CD4-positive, alpha-beta memory T cell (primary cell): Measurements from ENCODE around the gene CDKN2AIP. TPM values are rescaled to one million over a fixed set of nuclear protein-coding genes. Genes with fewer than 3 reads are reported as not detected.
A peak's percentile ranks its signal among the peaks of the same experiment; 100 is the strongest.

ENCODE experiments used
- CTCF ChIA-PET: fragments of 350-600 bp; sonication (Branson Sonifier 250); formaldehyde crosslinking; loops from one replicate; lab custom pipeline; 2021; ENCODE audit warnings: inconsistent platforms; ENCODE audit not compliant: partially characterized antibody; lab: Charles Lee
- POLR2A ChIA-PET: fragments of 350-600 bp; sonication (Branson Sonifier 250); formaldehyde crosslinking; loops from one replicate; lab custom pipeline; 2021; ENCODE audit not compliant: partially characterized antibody; lab: Charles Lee
- DNase-seq, 5 donors: peaks; one replicate each; pipeline versions ENCODE4 v3.0.0 to v3.0.0-alpha.2; 2020 to 2022; ENCODE audit warnings: mixed read lengths in 1 of 5
- H3K27ac ChIP-seq: one replicate; pipeline ENCODE4 v1.7.0; 2013; ENCODE audit warnings: low read depth, low read length
- H3K27me3 ChIP-seq: 2 replicates; pipeline ENCODE4 v1.7.0; 2013; ENCODE audit warnings: mild to moderate bottlenecking, low read length, moderate library complexity; ENCODE audit not compliant: insufficient read depth
- H3K36me3 ChIP-seq: 2 replicates; pipeline ENCODE4 v1.7.0; 2013; ENCODE audit warnings: mild to moderate bottlenecking, low read length, moderate library complexity; ENCODE audit not compliant: insufficient read depth
- H3K4me1 ChIP-seq: 2 replicates; pipeline ENCODE4 v1.7.0; 2013; ENCODE audit warnings: mild to moderate bottlenecking, low read length, moderate library complexity; ENCODE audit not compliant: insufficient read depth
- H3K4me3 ChIP-seq, 2 donors: one replicate each; pipeline ENCODE4 v1.7.0; 2013; ENCODE audit warnings: low read length in 2 of 2, mild to moderate bottlenecking in 1 of 2
- H3K9me3 ChIP-seq, 2 donors: one replicate each; pipeline ENCODE4 v1.7.0; 2013; ENCODE audit warnings: low read length in 2 of 2, control low read depth in 1 of 2; ENCODE audit not compliant: control insufficient read depth in 1 of 2
- H3K27ac Mint-ChIP-seq, 7 donors: one replicate each; pipeline ENCODE4 v1.8.0; 2020 to 2021; ENCODE audit warnings: mixed read lengths in 7 of 7, mild to moderate bottlenecking in 6 of 7, inconsistent platforms in 3 of 7, moderate library complexity in 3 of 7
- H3K27me3 Mint-ChIP-seq, 2 donors: one replicate each; pipeline ENCODE4 v1.8.0; 2020 to 2021; ENCODE audit warnings: mixed read lengths in 2 of 2
- H3K36me3 Mint-ChIP-seq, 2 donors: one replicate each; pipeline ENCODE4 v1.8.0; 2020 to 2021; ENCODE audit warnings: mixed read lengths in 2 of 2, inconsistent platforms in 1 of 2, mild to moderate bottlenecking in 1 of 2
- H3K4me1 Mint-ChIP-seq, 4 donors: one replicate each; pipeline ENCODE4 v1.8.0; 2020 to 2021; ENCODE audit warnings: mixed read lengths in 4 of 4, mild to moderate bottlenecking in 1 of 4
- H3K4me3 Mint-ChIP-seq, 8 donors: one replicate each; pipeline ENCODE4 v1.8.0; 2020 to 2021; ENCODE audit warnings: mixed read lengths in 8 of 8, mild to moderate bottlenecking in 7 of 8, moderate library complexity in 6 of 8, inconsistent platforms in 3 of 8
- H3K9me3 Mint-ChIP-seq, 8 donors: one replicate each; pipeline ENCODE4 v1.8.0; 2020 to 2021; ENCODE audit warnings: mixed read lengths in 8 of 8, mild to moderate bottlenecking in 5 of 8, inconsistent platforms in 3 of 8, moderate library complexity in 1 of 8
- intact Hi-C: fragments of 100-400 bp; cut with micrococcal nuclease; formaldehyde crosslinking; loops from one replicate; pipeline ENCODE4 v1.15.1; 2023
- polyA plus RNA-seq, 2 donors: library from polyadenylated mRNA; unstranded; fragments of 300-500 nt; fragmentation: Illumina TruSeq; gene quantifications; one replicate each; pipeline ENCODE4 v1.2.3, GENCODE V29; 2021
- total RNA-seq, 2 experiments: library from RNA; stranded (reverse); gene quantifications; one replicate each; pipeline ENCODE4 v1.2.3, GENCODE V29; 2021

CDKN2AIP gene
- total and polyA plus RNA-seq, 4 experiments from 2014 or later: 18.9 to 51.1 (median 44.5) TPM

GRCh38 chr4:183443655-183444213 is 702 bp upstream of the CDKN2AIP start:
- intact Hi-C loops: loop anchor here (1.0 to 10.0 kb wide), 7 partner anchors 13 to 1091 kb away; partner anchors contain the start of genes IRF2, RWDD4 and TRAPPC11
- peaks cover 19% of the 10 kb centered on the region for H3K36me3 ChIP-seq
- no peaks in the 10 kb centered on the region for H3K27me3 ChIP-seq
- Mint-ChIP-seq H3K27ac (peak overlapping the region; percentile 94 to 99 (median 95)), H3K4me3 (peak overlapping the region; percentile 88 to 98 (median 95)), H3K9me3 (no peaks in the 10 kb centered on the region), H3K36me3 (peaks cover 28 to 40% of the 10 kb centered on the region in 2 donors), H3K27me3 (no peaks in the 10 kb centered on the region), H3K4me1 (peaks cover 29 to 59% (median 39%) of the 10 kb centered on the region in 4 donors)
- H3K4me3 ChIP-seq: peak overlapping the region; percentile 45 to 85
- peak in 1 of 5 donors; percentile 66 for DNase-seq
- peak overlapping the region; percentile 96 for H3K27ac ChIP-seq
- H3K4me1 ChIP-seq: peaks cover 45% of the 10 kb centered on the region
- no peaks in the 10 kb centered on the region for H3K9me3 ChIP-seq
- ChIA-PET CTCF (interaction anchor here (1.0 to 3.5 kb wide), 6 partner anchors 8 to 214 kb away, joined by 3 to 18 read pairs (median 8); partner anchors contain the start of gene ING2), POLR2A (interaction anchor here (0.6 to 6.4 kb wide), 18 partner anchors 8 to 1952 kb away, joined by 3 to 130 read pairs (median 9); partner anchors contain the start of genes ING2, LRP2BP, RWDD4 and TRAPPC11)

DNA sequence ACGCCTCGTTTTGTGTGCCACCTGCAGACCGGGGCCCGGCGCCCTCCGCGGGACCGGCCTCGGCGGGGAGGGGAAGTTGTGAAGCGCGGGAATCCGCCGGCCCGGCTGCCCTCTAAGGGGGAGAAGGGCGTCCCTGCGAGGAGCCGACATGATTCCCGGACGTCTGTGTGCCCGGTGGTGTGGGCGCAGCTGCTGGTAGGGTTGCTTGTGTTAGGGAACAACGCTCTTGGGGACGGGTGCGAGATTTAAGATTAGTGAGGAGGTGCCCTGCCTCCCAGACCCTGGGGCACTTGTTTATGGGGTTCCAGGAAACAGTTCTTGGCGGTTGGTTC is 627 bp downstream of the CDKN2AIP start:
- Histone ChIP-seq H3K27me3 (no peaks in the 10 kb centered on the region), H3K27ac (peak overlapping the region; percentile 96), H3K4me3 (peak overlapping the region; percentile 77 to 85), H3K36me3 (peaks cover 28% of the 10 kb centered on the region), H3K4me1 (peaks cover 54% of the 10 kb centered on the region), H3K9me3 (no peaks in the 10 kb centered on the region)
- intact Hi-C loops: loop anchor here (2.0 to 10.0 kb wide), 2 partner anchors 526 to 1090 kb away; no protein-coding TSS in a partner anchor
- Mint-ChIP-seq H3K4me3 (peak overlapping the region; percentile 92 to 99 (median 98)), H3K4me1 (peaks cover 35 to 69% (median 48%) of the 10 kb centered on the region in 4 donors), H3K36me3 (peaks cover 36 to 49% of the 10 kb centered on the region in 2 donors), H3K9me3 (no peaks in the 10 kb centered on the region), H3K27me3 (no peaks in the 10 kb centered on the region), H3K27ac (peak overlapping the region; percentile 96 to 99 (median 98))
- CTCF ChIA-PET: interaction anchor here (3.0 to 3.5 kb wide), 2 partner anchors 16 to 38 kb away, joined by 13 to 18 read pairs; no protein-coding TSS in a partner anchor
- no peak for DNase-seq
- POLR2A ChIA-PET: interaction anchor here (1.5 to 6.4 kb wide), 10 partner anchors 8 to 527 kb away, joined by 4 to 130 read pairs (median 16); partner anchors contain the start of genes ING2 and WWC2

- Histone ChIP-seq H3K4me3 (no peak overlapping the region), H3K27me3 (no peaks in the 10 kb centered on the region), H3K36me3 (peaks cover 28% of the 10 kb centered on the region), H3K9me3 (no peaks in the 10 kb centered on the region), H3K27ac (peak overlapping the region; percentile 18), H3K4me1 (peaks cover 54% of the 10 kb centered on the region)
- ChIA-PET POLR2A (interaction anchor here (0.9 to 6.4 kb wide), 3 partner anchors 9 to 59 kb away, joined by 3 to 130 read pairs (median 3); partner anchors contain the start of gene ING2), CTCF (no interaction called here)
- intact Hi-C loops: loop anchor here (10.0 kb wide), 1 partner anchor 1087 kb away; no protein-coding TSS in a partner anchor
- H3K4me3 Mint-ChIP-seq: peak overlapping the region; percentile 9 to 92 (median 68)
- peaks cover 35 to 69% (median 44%) of the 10 kb centered on the region in 4 donors for H3K4me1 Mint-ChIP-seq
- no peaks in the 10 kb centered on the region for H3K27me3 Mint-ChIP-seq
- no peaks in the 10 kb centered on the region for H3K9me3 Mint-ChIP-seq
- peak overlapping the region in 6 of 7 donors; percentile 32 to 96 (median 74) for H3K27ac Mint-ChIP-seq
- peak in 4 of 5 donors; percentile 20 to 39 (median 28) for DNase-seq
- H3K36me3 Mint-ChIP-seq: peaks cover 36 to 63% of the 10 kb centered on the region in 2 donors
Observed at GRCh38 chr4:183447646-183448045, 3.2 kb downstream of the CDKN2AIP start.

- H3K36me3 Mint-ChIP-seq: peaks cover 36 to 63% of the 10 kb centered on the region in 2 donors
Observed at GRCh38 chr4:183448436-183448835, 4.0 kb downstream of the CDKN2AIP start.

DNA sequence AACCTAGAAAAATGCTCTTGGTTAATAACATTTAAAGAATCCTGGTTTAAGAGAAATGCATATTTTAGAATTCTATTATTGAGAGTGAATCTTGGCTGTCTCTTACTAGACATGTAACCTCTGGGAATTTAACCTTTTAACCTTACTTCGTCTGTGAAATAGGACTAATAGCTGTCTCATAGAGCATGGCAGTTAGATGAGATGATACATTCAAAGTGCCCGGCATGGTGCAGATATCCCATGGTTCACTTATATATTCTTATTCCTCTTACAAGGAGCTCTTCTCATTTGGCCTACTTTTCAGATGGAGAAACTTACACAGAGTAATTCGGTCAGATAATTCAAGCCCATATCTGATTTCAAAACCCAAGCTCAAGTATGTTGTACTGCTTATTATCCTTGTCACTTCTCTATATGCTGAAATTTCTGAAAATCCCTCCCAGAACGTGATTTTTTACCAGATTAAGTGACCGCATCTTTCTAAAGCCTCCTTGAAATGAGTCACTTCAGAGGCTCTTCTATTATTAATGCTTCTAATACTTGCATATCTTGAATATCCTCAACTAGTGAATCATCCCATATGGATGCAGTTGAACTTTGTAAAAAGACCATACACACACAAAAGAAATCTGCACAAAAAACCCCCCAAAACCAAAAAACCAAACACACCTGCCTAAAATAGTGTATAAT is 4.9 kb downstream of the CDKN2AIP start:
- DNase-seq: no peak
- H3K27me3 Mint-ChIP-seq: no peaks in the 10 kb centered on the region
- no peak overlapping the region for H3K4me3 Mint-ChIP-seq
- H3K27me3 ChIP-seq: no peaks in the 10 kb centered on the region
- peaks cover 28% of the 10 kb centered on the region for H3K36me3 ChIP-seq
- no peak overlapping the region for H3K4me3 ChIP-seq
- H3K4me1 ChIP-seq: peaks cover 45% of the 10 kb centered on the region
- H3K4me1 Mint-ChIP-seq: peaks cover 29 to 67% (median 36%) of the 10 kb centered on the region in 4 donors
- peak overlapping the region in 5 of 7 donors; percentile 15 to 74 (median 69) for H3K27ac Mint-ChIP-seq
- no peaks in the 10 kb centered on the region for H3K9me3 Mint-ChIP-seq
- peaks cover 36 to 63% of the 10 kb centered on the region in 2 donors for H3K36me3 Mint-ChIP-seq
- ChIA-PET POLR2A (interaction anchor here (6.4 kb wide), 1 partner anchor 57 kb away, joined by 130 read pairs; the partner anchor contains the start of gene ING2), CTCF (interaction anchor here (0.6 kb wide), 1 partner anchor 60 kb away, joined by 4 read pairs; no protein-coding TSS in a partner anchor)
- intact Hi-C loops: loop anchor here (10.0 kb wide), 1 partner anchor 1085 kb away; no protein-coding TSS in a partner anchor
- H3K27ac ChIP-seq: no peak overlapping the region
- H3K9me3 ChIP-seq: no peaks in the 10 kb centered on the region

More at GRCh38 chr4:183448436-183448835, 4.0 kb downstream of the CDKN2AIP start:
- POLR2A ChIA-PET: interaction anchor here (6.4 kb wide), 1 partner anchor 58 kb away, joined by 130 read pairs; the partner anchor contains the start of gene ING2
- H3K27me3 ChIP-seq: no peaks in the 10 kb centered on the region
- no peaks in the 10 kb centered on the region for H3K9me3 Mint-ChIP-seq
- H3K9me3 ChIP-seq: no peaks in the 10 kb centered on the region
- peak overlapping the region in 6 of 8 donors; percentile 12 to 92 (median 64) for H3K4me3 Mint-ChIP-seq
- no peak for DNase-seq
- no peak overlapping the region for H3K4me3 ChIP-seq
- no peak overlapping the region for H3K27ac ChIP-seq
- CTCF ChIA-PET: no interaction called here
- intact Hi-C loops: loop anchor here (10.0 kb wide), 1 partner anchor 1086 kb away; no protein-coding TSS in a partner anchor
- peaks cover 30 to 70% (median 39%) of the 10 kb centered on the region in 4 donors for H3K4me1 Mint-ChIP-seq
- H3K27ac Mint-ChIP-seq: peak overlapping the region in 5 of 7 donors; percentile 22 to 96 (median 61)
- H3K36me3 ChIP-seq: peaks cover 28% of the 10 kb centered on the region
- peaks cover 48% of the 10 kb centered on the region for H3K4me1 ChIP-seq
- no peaks in the 10 kb centered on the region for H3K27me3 Mint-ChIP-seq

DNA sequence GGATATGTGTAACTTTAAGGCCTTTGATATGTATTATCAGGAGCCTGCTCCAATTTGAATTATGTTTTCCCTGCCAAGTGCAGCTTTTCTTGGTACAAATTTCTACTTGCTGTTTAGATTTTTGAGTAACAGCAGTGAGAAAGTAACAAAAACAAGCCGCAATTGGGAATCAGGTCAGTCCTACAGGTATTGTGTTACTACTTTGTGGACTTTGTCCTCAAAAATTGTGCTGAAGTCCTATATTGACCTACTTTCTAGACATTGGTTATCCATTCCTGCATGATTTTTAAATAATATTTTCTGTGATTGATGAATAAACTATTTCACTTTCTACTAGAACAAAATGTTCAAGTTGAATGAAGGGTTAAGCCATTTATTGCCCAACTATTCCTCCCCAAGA is 5.7 kb downstream of the CDKN2AIP start:
- ChIA-PET CTCF (no interaction called here), POLR2A (no interaction called here)
- no peak for DNase-seq
- Mint-ChIP-seq H3K36me3 (peaks cover 36 to 57% of the 10 kb centered on the region in 2 donors), H3K27ac (peak overlapping the region in 2 of 7 donors; percentile 65 to 71), H3K9me3 (no peaks in the 10 kb centered on the region), H3K4me3 (no peak overlapping the region), H3K27me3 (no peaks in the 10 kb centered on the region), H3K4me1 (peaks cover 32 to 67% (median 38%) of the 10 kb centered on the region in 4 donors)
- Histone ChIP-seq H3K4me1 (peaks cover 46% of the 10 kb centered on the region), H3K9me3 (no peaks in the 10 kb centered on the region), H3K4me3 (no peak overlapping the region), H3K27me3 (no peaks in the 10 kb centered on the region), H3K36me3 (peaks cover 28% of the 10 kb centered on the region), H3K27ac (no peak overlapping the region)
- intact Hi-C loops: no loop called here
